ENCODE measurements around the gene TNFAIP3.
"Not testable (repeated sequence)": the region's sequence is repeated elsewhere in the genome, so short reads cannot be mapped to it uniquely, and the experiment has no call there.

TNFAIP3 gene

GRCh38 chr6:137830511-137830911, 36.5 kb upstream of the TNFAIP3 start:
- TF ChIP-seq CTCF (IDR thresholded peaks at IDR 0.05; ENCODE audit: borderline replicate concordance, insufficient read depth, low read depth, low read length), result no peak

GRCh38 chr6:137832110-137832509, 34.9 kb upstream of the TNFAIP3 start:
- no peak overlapping the region for H3K4me3 ChIP-seq (ENCODE audit: low read depth, low read length)
- TF ChIP-seq CTCF (IDR thresholded peaks at IDR 0.05; ENCODE audit: borderline replicate concordance, insufficient read depth, low read depth, low read length), result no peak

More at GRCh38 chr6:137830511-137830911, 36.5 kb upstream of the TNFAIP3 start:
- no peak overlapping the region for H3K4me3 ChIP-seq (ENCODE audit: low read depth, low read length)

- no peak for TF ChIP-seq CTCF (IDR thresholded peaks at IDR 0.05; ENCODE audit: borderline replicate concordance, insufficient read depth, low read depth, low read length)
- no peak overlapping the region for H3K4me3 ChIP-seq (ENCODE audit: low read depth, low read length)
Observed at GRCh38 chr6:137834508-137834907, 32.6 kb upstream of the TNFAIP3 start.

- TF ChIP-seq CTCF (IDR thresholded peaks at IDR 0.05; ENCODE audit: borderline replicate concordance, insufficient read depth, low read depth, low read length), result no peak
- no peak overlapping the region for H3K4me3 ChIP-seq (ENCODE audit: low read depth, low read length)
Observed at GRCh38 chr6:137836788-137837187, 30.3 kb upstream of the TNFAIP3 start.

GRCh38 chr6:137838090-137838489, 29.0 kb upstream of the TNFAIP3 start:
- not testable (repeated sequence) for H3K4me3 ChIP-seq (ENCODE audit: low read depth, low read length)

- not testable (repeated sequence) for H3K4me3 ChIP-seq (ENCODE audit: low read depth, low read length)
Observed at GRCh38 chr6:137838597-137838996, 28.5 kb upstream of the TNFAIP3 start.

GRCh38 chr6:137839076-137839475, 28.0 kb upstream of the TNFAIP3 start:
- no peak for TF ChIP-seq CTCF (IDR thresholded peaks at IDR 0.05; ENCODE audit: borderline replicate concordance, insufficient read depth, low read depth, low read length)
- H3K4me3 ChIP-seq (ENCODE audit: low read depth, low read length), result no peak overlapping the region

GRCh38 chr6:137840252-137840651, 26.8 kb upstream of the TNFAIP3 start:
- no peak overlapping the region for H3K4me3 ChIP-seq (ENCODE audit: low read depth, low read length)
- TF ChIP-seq CTCF (IDR thresholded peaks at IDR 0.05; ENCODE audit: borderline replicate concordance, insufficient read depth, low read depth, low read length), result no peak
